ENCODE measurements around the gene PHF13.

GRCh38 chr1:6614929-6615785, 1.6 kb downstream of the PHF13 start:
- TF ChIP-seq EP300 (IDR thresholded peaks at IDR 0.05) (no peak), CTCF (IDR thresholded peaks at IDR 0.05) (no peak), POLR2A (IDR thresholded peaks at IDR 0.05) (no peak)

Data from tibial nerve (tissue), 4 donors.